Panc1 (cell line): ENCODE results near the gene TSTD2. TPM values are rescaled to one million over a fixed set of nuclear protein-coding genes. Genes with fewer than 3 reads are reported as not detected.

Experiments
- ATAC-seq: fragments of 200-7000 bp; cut with Tn5 transposase; 2 replicates; pipeline ENCODE4 v1.9.1; 2020; ENCODE audit warnings: mild to moderate bottlenecking, moderate library complexity
- BruUV-seq: library from RNA; stranded (reverse); fragments of 400-500 nt; replicated peaks from 2 replicates; lab custom pipeline; 2021; lab: Mats Ljungman, UMichigan
- CTCF ChIA-PET: fragments of 300-600 bp; sonication (Branson Sonifier 250); formaldehyde crosslinking; loops from one replicate; lab custom pipeline; 2022; ENCODE audit warnings: antibody characterized with exemption; lab: Charles Lee
- POLR2A ChIA-PET: fragments of 300-600 bp; sonication (Branson Sonifier 250); formaldehyde crosslinking; loops from one replicate; lab custom pipeline; 2022; ENCODE audit warnings: antibody characterized with exemption; lab: Charles Lee
- DNase-seq: peaks from one replicate; pipeline ENCODE4 v3.0.0-alpha.2; 2010; ENCODE audit warnings: low read depth, low spot score
- H3K27ac ChIP-seq: 2 replicates; pipeline ENCODE4 v1.5.1; 2011; ENCODE audit warnings: mild to moderate bottlenecking, low read length, inconsistent platforms
- H3K27me3 ChIP-seq: fragments of 200-500 bp; sonication (Bioruptor generic); 2 replicates; pipeline ENCODE4 v1.6.0; 2014; ENCODE audit warnings: low read length, inconsistent platforms; ENCODE audit not compliant: control insufficient read depth, insufficient read depth
- H3K36me3 ChIP-seq: fragments of 200-500 bp; sonication (Bioruptor generic); 2 replicates; pipeline ENCODE4 v1.5.1; 2014; ENCODE audit warnings: inconsistent platforms, mild to moderate bottlenecking, low read length, moderate library complexity; ENCODE audit not compliant: control insufficient read depth, insufficient read depth
- H3K4me1 ChIP-seq: 2 replicates; pipeline ENCODE4 v1.5.1; 2011; ENCODE audit warnings: inconsistent platforms, mild to moderate bottlenecking, low read length, moderate library complexity; ENCODE audit not compliant: control insufficient read depth, insufficient read depth
- H3K4me3 ChIP-seq, 2 experiments: 2 replicates each; pipeline ENCODE4 v1.5.1; 2011 to 2012; ENCODE audit warnings: low read depth in 2 of 2, low read length in 2 of 2, mild to moderate bottlenecking in 2 of 2, inconsistent platforms in 1 of 2, moderate library complexity in 1 of 2
- H3K9me3 ChIP-seq: fragments of 200-500 bp; sonication (Bioruptor generic); 2 replicates; pipeline ENCODE4 v1.5.1; 2014; ENCODE audit warnings: low read depth, mild to moderate bottlenecking, inconsistent platforms, low read length, moderate library complexity; ENCODE audit not compliant: control insufficient read depth, insufficient read depth
- CTCF ChIP-seq: fragments of 450-650 bp; IDR thresholded peaks from 2 replicates; pipeline ENCODE4 v1.5.1; 2017; ENCODE audit warnings: mild to moderate bottlenecking
- POLR2AphosphoS5 ChIP-seq: IDR thresholded peaks from 2 replicates; pipeline ENCODE4 v1.6.1; 2012; ENCODE audit warnings: mild to moderate bottlenecking, low read depth, low read length, moderate library complexity
- REST ChIP-seq, 2 experiments: IDR thresholded peaks; 2 replicates each; pipeline ENCODE4 v1.6.1; 2011 to 2012; ENCODE audit warnings: low read depth in 2 of 2, control low read depth in 1 of 2, low read length in 1 of 2, mild to moderate bottlenecking in 1 of 2, moderate library complexity in 1 of 2; ENCODE audit not compliant: insufficient read depth in 1 of 2
- SIN3A ChIP-seq: IDR thresholded peaks from 2 replicates; pipeline ENCODE4 v1.6.1; 2012; ENCODE audit warnings: low read depth, mild to moderate bottlenecking, low read length, moderate library complexity, borderline replicate concordance; ENCODE audit not compliant: insufficient read depth
- TCF7L2 ChIP-seq: IDR thresholded peaks from 2 replicates; pipeline ENCODE4 v1.6.1; 2011; ENCODE audit warnings: mild to moderate bottlenecking, low read depth, low read length, inconsistent platforms
- in situ Hi-C: cut with HindIII; loops from 2 replicates; pipeline ENCODE4 v1.10.0; 2016; ENCODE audit warnings: low sequenced_read_pairs, low pct_unique_long_range_greater_than_20kb
- intact Hi-C: fragments of 100-400 bp; cut with micrococcal nuclease; formaldehyde crosslinking; loops from one replicate; pipeline ENCODE4 v1.10.0; 2022; ENCODE audit not compliant: unreplicated experiment
- total RNA-seq: library from RNA; stranded (reverse); gene quantifications from one replicate; pipeline ENCODE4 v1.2.1, GENCODE V29; 2021; ENCODE audit not compliant: unreplicated experiment

The TSTD2 gene
- total RNA-seq, 1 experiment from 2014 or later = 10.1 TPM

- ChIA-PET POLR2A (interaction anchor here (0.6 to 1.2 kb wide), 6 partner anchors 11 to 493 kb away, joined by 3 to 4 read pairs (median 3); no protein-coding TSS in a partner anchor), CTCF (no interaction called here)
- TF ChIP-seq CTCF (no peak), TCF7L2 (no peak), POLR2AphosphoS5 (no peak), SIN3A (no peak), REST (IDR thresholded peaks at IDR 0.05; ENCODE audit: insufficient read depth in 1 of 2, low read depth in 2 of 2, low read length in 1 of 2) (no peak)
- peak overlapping the region; percentile 87 to 96 for H3K4me3 ChIP-seq
- DNase-seq (peak; percentile 5), ATAC-seq (peak; percentile 26; the same call in 1 of the 2 replicates)
- peak overlapping the region; percentile 95 for H3K27ac ChIP-seq
- intact Hi-C loops (no loop called here), in situ Hi-C loops (no loop called here)
- TSS peak; percentile 94 for BruUV-seq
- H3K36me3 ChIP-seq = peaks cover 3% of the 10 kb centered on the region
- H3K27me3 ChIP-seq = no peaks in the 10 kb centered on the region
- H3K9me3 ChIP-seq = no peaks in the 10 kb centered on the region
- H3K4me1 ChIP-seq = peaks cover 22% of the 10 kb centered on the region
Observed at GRCh38 chr9:97632248-97632984, 752 bp downstream of the TSTD2 start.

GRCh38 chr9:97630591-97630990 lies 2.6 kb downstream of the TSTD2 start:
- DNase-seq (no peak), ATAC-seq (no peak)
- TF ChIP-seq SIN3A (no peak), POLR2AphosphoS5 (no peak), REST (IDR thresholded peaks at IDR 0.05; ENCODE audit: insufficient read depth in 1 of 2, low read depth in 2 of 2, low read length in 1 of 2) (no peak), CTCF (no peak), TCF7L2 (no peak)
- POLR2A ChIA-PET = no interaction called here
- intact Hi-C loops (no loop called here), in situ Hi-C loops (no loop called here)
- Histone ChIP-seq H3K27ac (no peak overlapping the region), H3K4me3 (no peak overlapping the region), H3K27me3 (no peaks in the 10 kb centered on the region), H3K4me1 (peaks cover 11% of the 10 kb centered on the region), H3K9me3 (no peaks in the 10 kb centered on the region), H3K36me3 (peaks cover 3% of the 10 kb centered on the region)
- CTCF ChIA-PET = no interaction called here
- BruUV-seq = TSS peak; percentile 33
